RWPE2 (cell line): ENCODE measurements around the gene ADAM33.

Experiments used
- ATAC-seq: fragments of 200-7000 bp; cut with Tn5 transposase; 3 replicates; pipeline ENCODE4 v1.9.1; 2021; ENCODE audit warnings: low read depth
- DNase-seq: peaks from one replicate; pipeline ENCODE4 v3.0.0-alpha.2; 2020; ENCODE audit warnings: low spot score
- H3K27ac ChIP-seq: fragments of 450-650 bp; 2 replicates; pipeline ENCODE4 v1.5.1; 2017; ENCODE audit warnings: mild to moderate bottlenecking; ENCODE audit not compliant: poor library complexity, severe bottlenecking
- H3K27me3 ChIP-seq: fragments of 250-450 bp; sonication (Bioruptor Pico); 2 replicates; pipeline ENCODE4 v1.5.1; 2021; ENCODE audit warnings: mild to moderate bottlenecking, moderate library complexity; ENCODE audit not compliant: insufficient read depth, poor library complexity, severe bottlenecking
- H3K36me3 ChIP-seq: fragments of 250-450 bp; sonication (Bioruptor Pico); 2 replicates; pipeline ENCODE4 v1.5.1; 2020; ENCODE audit warnings: low read depth, mild to moderate bottlenecking, moderate library complexity
- H3K4me1 ChIP-seq: fragments of 250-450 bp; sonication (Bioruptor Pico); 2 replicates; pipeline ENCODE4 v1.5.1; 2021; ENCODE audit warnings: mild to moderate bottlenecking, moderate library complexity; ENCODE audit not compliant: insufficient read depth, poor library complexity, severe bottlenecking
- H3K4me3 ChIP-seq: fragments of 250-450 bp; sonication (Bioruptor Pico); 2 replicates; pipeline ENCODE4 v1.5.1; 2021; ENCODE audit warnings: mild to moderate bottlenecking, moderate library complexity; ENCODE audit not compliant: severe bottlenecking
- H3K9me3 ChIP-seq: fragments of 250-450 bp; sonication (Bioruptor Pico); 2 replicates; pipeline ENCODE4 v1.5.1; 2021; ENCODE audit warnings: mild to moderate bottlenecking, moderate library complexity; ENCODE audit not compliant: severe bottlenecking
- TF ChIP-seq, protein P1 (sequence below): fragments of 450-650 bp; IDR thresholded peaks from one replicate; pipeline ENCODE4 v1.5.1; 2017; ENCODE audit warnings: mild to moderate bottlenecking, moderate library complexity; ENCODE audit not compliant: poor library complexity, severe bottlenecking

The ADAM33 gene

GRCh38 chr20:3705970-3706739 lies 24.3 kb upstream of the ADAM33 start:
- DNase-seq, result no peak
- TF ChIP-seq, protein P1, sequence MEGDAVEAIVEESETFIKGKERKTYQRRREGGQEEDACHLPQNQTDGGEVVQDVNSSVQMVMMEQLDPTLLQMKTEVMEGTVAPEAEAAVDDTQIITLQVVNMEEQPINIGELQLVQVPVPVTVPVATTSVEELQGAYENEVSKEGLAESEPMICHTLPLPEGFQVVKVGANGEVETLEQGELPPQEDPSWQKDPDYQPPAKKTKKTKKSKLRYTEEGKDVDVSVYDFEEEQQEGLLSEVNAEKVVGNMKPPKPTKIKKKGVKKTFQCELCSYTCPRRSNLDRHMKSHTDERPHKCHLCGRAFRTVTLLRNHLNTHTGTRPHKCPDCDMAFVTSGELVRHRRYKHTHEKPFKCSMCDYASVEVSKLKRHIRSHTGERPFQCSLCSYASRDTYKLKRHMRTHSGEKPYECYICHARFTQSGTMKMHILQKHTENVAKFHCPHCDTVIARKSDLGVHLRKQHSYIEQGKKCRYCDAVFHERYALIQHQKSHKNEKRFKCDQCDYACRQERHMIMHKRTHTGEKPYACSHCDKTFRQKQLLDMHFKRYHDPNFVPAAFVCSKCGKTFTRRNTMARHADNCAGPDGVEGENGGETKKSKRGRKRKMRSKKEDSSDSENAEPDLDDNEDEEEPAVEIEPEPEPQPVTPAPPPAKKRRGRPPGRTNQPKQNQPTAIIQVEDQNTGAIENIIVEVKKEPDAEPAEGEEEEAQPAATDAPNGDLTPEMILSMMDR, result no peak
- Histone ChIP-seq H3K4me1 (no peaks in the 10 kb centered on the region), H3K36me3 (no peaks in the 10 kb centered on the region), H3K27ac (no peak overlapping the region), H3K27me3 (no peaks in the 10 kb centered on the region), H3K4me3 (no peak overlapping the region), H3K9me3 (no peaks in the 10 kb centered on the region)
- ATAC-seq, result no peak

DNA sequence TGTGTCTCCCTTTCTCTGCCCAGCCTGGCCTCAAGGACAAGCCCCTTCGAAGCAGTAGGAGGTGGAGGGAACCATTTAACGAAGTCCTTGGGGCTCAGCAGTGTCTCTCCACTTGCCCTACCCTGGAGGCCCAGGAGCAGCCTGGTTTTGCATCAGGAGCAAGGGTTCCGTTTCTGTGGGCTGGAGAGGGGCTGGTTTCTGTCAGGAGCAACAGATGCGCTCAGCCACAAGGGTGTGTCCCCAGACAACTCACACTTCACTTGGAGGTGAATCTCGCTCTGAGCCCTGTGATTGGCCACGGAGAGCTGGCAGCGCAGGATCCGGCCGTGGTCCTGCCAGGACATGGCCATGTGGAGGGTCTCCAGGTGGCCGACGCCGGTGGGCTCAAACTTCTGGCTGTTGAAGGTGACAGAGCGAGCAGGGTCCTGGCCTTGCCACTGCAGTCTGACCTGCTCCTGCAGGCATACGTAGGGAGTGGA lies 23.7 kb upstream of the ADAM33 start:
- ATAC-seq (no peak), DNase-seq (no peak)
- Histone ChIP-seq H3K27ac (no peak overlapping the region), H3K4me3 (no peak overlapping the region), H3K9me3 (no peaks in the 10 kb centered on the region), H3K27me3 (no peaks in the 10 kb centered on the region), H3K4me1 (no peaks in the 10 kb centered on the region), H3K36me3 (no peaks in the 10 kb centered on the region)
- TF ChIP-seq, protein P1, result no peak

DNA sequence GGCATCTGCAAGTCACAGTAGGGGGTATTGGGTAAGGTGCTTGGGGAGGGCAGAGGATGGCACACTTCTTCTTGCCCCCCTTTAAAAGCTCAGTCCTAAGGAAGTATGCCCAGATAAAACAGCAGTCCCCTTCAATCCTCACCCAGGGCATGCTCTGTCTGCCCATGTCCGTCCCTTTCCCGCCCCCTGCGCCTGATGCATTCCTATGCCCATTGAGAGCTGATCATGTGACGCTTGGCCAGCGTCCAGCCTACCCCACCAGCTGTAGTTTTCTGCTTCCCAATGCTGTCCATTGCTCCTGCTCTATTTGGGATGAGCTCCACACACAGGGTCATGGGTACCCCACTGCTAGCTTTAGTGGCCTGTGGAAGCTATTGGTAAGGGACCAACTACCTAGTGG lies 22.3 kb upstream of the ADAM33 start:
- DNase-seq, result no peak
- no peaks in the 10 kb centered on the region for H3K27me3 ChIP-seq
- no peaks in the 10 kb centered on the region for H3K9me3 ChIP-seq
- no peaks in the 10 kb centered on the region for H3K36me3 ChIP-seq
- no peak overlapping the region for H3K4me3 ChIP-seq
- TF ChIP-seq, protein P1, result no peak
- H3K4me1 ChIP-seq, result no peaks in the 10 kb centered on the region
- no peak overlapping the region for H3K27ac ChIP-seq
- no peak for ATAC-seq

DNA sequence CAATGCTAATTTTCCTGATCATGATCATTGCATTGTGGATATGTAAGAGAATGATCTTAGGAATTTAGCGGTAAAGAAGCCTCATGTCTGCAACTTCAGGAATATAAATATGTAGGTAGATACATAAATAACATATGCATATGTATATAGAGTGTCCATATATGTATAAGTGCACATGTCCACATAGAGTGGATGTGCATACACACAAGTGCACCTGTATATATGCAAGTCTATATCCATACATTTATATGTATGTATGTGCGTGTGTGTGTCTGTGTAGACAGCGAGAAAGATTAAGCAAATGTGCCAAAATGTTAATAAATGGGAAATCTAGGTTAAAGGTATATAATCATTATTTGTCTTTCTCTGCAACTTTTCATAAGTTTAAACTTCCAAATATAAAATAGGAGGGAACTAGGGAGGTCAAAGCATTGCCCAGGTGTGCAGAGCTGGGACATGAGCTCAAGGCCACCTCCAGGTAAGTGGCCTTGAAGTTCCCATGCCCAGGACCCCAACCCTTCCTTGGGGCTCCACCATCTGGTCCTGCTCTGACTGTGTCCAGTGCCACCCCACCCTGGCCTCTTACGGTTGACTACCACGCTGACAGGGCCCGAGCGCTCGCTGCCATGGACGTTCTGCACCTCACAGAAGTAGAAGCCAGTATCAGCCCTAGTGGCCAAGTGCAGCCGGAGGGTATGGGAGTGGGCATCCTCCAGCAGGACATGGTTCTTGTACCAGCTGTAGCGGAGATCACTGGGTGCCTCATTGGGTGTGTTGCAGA lies 21.0 kb upstream of the ADAM33 start:
- Histone ChIP-seq H3K4me3 (no peak overlapping the region), H3K9me3 (no peaks in the 10 kb centered on the region), H3K27ac (no peak overlapping the region), H3K36me3 (no peaks in the 10 kb centered on the region), H3K4me1 (no peaks in the 10 kb centered on the region), H3K27me3 (no peaks in the 10 kb centered on the region)
- DNase-seq, result no peak
- ATAC-seq, result no peak
- TF ChIP-seq, protein P1, result no peak
